HG02870 (cell line): Measurements from ENCODE around the gene NFIB.

Experiments used
- ATAC-seq: cut with Tn5 transposase; IDR thresholded peaks from one replicate; pipeline ENCODE4 v1.9.1; 2021; ENCODE audit warnings: mild to moderate bottlenecking, moderate library complexity; ENCODE audit not compliant: unreplicated experiment

Gene NFIB

GRCh38 chr9:14249527-14249926 is 64.4 kb downstream of the NFIB start:
- ATAC-seq, result no peak

DNA sequence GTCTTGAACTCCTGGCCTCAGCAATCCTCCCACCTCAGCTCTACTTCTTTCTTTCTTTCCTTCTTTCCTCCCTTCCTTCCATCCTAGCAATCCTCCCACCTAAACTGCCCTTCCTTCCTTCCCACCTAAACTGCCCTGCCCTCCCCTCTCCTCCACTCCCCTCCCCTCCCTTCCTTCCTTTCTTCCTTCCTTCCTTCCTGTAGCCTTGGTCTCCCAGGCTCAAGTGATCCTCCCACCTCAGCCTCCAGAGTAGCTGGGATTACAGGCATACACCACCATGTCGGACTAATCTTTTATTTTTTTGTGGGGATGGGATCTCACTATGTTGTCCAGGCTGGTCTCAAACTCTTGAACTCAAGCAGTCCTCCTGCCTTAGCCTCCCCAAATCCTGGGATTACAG is 65.8 kb downstream of the NFIB start:
- no peak for ATAC-seq

DNA sequence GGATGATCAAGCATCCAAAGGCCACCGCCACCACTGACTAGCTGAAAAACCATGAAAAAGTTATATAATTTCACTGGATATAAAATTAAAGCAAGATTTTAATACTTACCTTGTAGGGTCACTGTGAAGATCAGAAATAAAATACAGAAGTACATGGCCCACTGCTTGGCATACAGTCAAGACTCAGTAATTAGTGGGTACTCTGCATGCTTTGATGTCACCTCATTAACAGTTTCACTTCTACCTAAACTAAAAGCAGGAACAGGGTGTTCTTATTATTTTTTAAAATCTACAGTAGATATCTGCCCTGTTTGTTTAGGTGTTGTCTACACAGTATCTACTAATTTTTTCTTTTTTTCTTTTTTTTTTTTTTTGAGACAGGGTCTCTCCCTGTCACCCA is 66.4 kb downstream of the NFIB start:
- no peak for ATAC-seq

GRCh38 chr9:14246951-14247350 is 67.0 kb downstream of the NFIB start:
- no peak for ATAC-seq

GRCh38 chr9:14245901-14246525 is 67.9 kb downstream of the NFIB start:
- no peak for ATAC-seq

DNA sequence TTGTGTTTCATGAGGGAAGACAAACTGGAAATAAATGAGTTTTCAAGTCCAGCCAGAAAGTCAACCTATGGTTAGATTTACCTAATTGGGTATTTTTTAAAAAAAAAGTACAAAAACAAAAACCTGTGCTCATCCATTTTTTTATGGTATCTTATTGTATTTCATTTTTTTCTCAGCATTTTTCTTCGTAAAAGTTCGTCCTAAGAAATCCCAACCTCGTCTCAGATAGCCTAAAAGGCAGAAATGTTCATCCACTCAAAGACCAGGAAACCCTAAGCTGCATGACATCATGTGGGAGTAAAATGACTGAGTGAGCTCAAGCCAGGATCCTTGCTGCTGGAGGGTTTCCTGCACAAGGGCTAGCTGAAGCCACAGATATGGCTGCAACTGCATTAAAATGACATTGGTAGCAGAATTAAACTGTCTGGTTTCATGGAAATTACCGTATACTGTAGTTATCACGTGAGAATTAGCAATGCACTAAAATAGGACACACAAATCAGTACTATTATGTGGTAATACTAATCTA is 70.4 kb downstream of the NFIB start:
- no peak for ATAC-seq

GRCh38 chr9:14242150-14242805 is 71.7 kb downstream of the NFIB start:
- ATAC-seq, result no peak

DNA sequence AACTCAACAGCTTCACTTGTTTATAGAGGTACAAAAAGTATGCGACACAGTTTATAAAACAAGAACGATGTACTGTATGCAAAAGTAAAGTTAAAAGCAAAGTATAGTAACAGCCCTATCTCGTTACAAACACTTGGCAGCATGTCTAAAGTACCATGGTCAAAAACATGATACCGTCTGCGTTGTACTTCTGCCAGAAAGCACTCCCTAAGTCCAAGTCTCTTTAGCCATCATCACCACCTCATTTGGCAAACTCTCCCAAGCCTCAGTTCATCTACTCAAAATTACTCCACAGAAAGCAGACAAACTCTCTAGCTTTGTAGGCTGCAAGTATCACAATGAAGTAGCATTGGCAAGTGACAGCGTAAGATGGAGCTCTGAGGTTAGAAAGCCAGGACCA is 73.4 kb downstream of the NFIB start:
- no peak for ATAC-seq

DNA sequence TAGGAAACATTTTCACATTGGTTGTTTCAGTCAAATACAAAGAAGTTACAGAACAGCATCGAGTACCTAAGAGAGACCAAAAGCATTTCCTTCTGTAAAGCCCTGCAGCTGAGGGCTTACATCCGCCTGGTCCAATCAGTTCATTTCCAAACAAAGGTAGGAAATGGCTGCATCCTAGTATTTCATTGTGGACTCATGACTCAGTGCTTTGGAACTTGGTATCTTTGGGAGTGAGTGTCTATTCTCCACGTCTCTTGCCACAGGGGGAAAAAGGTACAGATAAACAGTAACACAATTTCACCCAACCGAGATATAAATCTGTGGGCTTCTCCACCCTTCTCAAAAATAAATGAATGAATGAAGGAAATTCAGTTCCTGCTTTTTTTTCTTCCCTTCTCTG is 75.4 kb downstream of the NFIB start:
- no peak for ATAC-seq

GRCh38 chr9:14238079-14238478 is 75.9 kb downstream of the NFIB start:
- ATAC-seq, result no peak

- no peak for ATAC-seq
Observed at GRCh38 chr9:14236591-14236990, 77.3 kb downstream of the NFIB start.

DNA sequence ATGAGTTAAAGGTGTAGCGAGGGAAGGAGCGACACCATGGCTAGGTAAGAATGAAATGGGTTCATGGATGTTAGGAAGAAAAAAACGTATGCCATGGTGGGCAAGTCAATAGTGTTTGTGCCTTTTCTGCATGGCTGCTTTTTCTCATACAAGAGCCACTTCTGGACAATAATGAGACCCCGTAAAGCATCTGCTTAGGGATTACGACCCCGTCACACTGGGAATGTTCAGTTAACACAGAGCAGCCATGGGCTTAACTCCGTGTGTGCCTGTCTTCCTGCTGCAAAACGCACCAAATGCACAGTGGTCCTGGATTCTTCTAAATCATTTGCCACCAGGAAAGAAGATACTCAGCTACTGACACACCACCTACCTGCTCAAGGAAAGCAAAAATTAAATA is 81.8 kb downstream of the NFIB start:
- no peak for ATAC-seq

- ATAC-seq, result no peak
Observed at GRCh38 chr9:14231196-14231990, 82.5 kb downstream of the NFIB start.

DNA sequence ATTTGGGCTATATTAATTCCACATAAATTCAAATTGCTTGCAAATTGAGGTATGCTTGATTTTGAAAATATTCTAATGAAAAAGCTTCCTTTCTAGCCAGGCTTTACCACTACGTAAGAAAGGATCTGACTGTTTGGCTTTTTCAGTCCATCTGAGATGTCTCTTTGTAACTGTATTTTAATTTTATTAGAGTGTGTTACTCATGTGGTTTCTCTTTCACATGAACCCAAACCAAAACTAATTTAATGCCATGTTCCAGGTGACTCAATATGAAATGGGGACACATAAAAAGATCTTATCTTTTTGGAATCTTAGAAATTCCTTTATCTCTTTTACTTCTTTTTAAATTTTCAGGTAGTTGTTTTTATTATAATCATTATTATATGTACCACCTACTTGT is 85.3 kb downstream of the NFIB start:
- ATAC-seq, result no peak

- no peak for ATAC-seq
Observed at GRCh38 chr9:14226855-14227532, 86.9 kb downstream of the NFIB start.

DNA sequence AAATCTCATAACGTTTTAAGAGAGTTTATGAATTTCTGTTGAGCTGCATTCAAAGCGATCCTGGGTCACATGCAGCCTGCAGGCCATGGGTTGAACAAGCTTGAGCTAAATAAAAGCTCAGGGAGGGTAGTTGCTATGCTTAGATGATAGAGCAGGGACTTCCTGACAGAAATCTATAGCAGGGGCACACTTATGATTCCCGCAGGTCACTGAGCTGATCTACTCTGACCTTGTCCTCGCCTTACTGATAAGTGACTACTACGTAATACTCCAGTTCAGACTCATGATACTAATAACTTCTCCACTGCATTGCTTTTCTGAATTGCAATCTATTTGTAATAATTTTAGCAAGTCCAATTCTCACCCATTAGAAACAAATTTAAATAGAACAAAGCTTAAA is 90.9 kb downstream of the NFIB start:
- ATAC-seq, result no peak

DNA sequence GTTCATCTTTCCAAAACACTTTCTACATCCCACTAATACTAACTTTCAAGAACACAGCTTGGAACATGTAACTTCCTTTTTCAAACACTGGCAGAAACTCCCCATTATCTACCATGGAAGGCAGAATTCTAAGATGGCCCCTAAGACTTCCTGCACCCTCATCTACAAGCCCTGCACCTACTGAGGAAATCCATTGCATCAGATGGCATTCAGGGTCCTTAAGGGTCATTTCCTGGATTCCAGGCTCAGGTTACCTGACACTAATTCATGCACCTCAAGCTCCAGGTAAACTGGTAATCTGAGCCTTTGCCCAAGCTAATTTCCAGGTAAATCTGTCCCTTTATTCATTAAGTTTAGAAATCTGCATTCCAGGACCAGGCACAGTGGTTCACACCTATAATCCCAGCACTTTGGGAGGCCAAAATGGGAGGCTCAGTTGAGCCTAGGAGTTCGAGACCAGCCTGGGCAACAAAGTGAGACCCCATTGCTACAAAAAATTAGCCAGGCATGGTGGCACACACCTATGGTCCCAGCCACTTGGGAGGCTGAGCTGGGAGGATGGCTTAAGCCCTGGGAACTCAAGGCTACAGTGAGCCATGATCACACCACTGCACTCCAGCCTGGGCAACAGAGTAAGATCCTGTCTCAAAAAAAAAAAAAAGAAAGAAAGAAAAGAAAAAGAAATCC is 91.6 kb downstream of the NFIB start:
- no peak for ATAC-seq

DNA sequence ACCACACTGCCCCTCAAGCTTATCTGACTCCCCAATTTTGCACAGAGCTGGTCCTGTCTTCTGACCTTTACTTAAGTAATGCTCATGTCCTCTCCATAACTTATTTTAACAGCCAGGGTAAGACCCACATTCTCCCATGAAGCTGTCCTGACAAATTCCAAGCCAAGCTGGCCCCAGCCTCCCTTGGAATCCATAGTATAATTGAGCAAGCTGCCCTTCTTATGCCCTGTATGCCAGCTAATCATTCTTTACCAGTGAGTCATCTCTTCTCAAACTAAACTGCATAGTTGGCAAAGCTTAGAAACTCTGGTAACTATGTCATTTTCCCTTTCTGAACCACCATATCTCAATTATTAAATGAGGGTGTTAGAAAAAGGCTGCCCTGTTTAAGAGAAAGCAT is 92.4 kb downstream of the NFIB start:
- no peak for ATAC-seq

DNA sequence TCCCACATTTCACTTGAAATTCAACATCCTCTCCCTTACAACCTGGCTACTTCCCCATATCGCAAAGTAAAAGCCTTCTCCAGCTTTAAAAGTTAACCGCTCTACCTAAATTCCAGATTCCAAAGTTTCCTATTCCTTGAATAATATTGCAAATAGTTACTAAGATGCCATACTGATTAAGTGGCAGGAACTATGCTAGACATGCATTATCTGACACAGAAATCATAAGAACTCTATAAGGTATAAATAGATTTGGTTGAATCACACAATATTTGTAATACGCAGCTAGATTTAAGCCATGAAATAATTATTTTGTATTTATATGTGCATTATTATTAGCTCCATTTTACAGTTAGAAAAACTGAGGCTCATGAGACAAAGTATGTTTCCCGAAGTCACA is 92.8 kb downstream of the NFIB start:
- no peak for ATAC-seq

DNA sequence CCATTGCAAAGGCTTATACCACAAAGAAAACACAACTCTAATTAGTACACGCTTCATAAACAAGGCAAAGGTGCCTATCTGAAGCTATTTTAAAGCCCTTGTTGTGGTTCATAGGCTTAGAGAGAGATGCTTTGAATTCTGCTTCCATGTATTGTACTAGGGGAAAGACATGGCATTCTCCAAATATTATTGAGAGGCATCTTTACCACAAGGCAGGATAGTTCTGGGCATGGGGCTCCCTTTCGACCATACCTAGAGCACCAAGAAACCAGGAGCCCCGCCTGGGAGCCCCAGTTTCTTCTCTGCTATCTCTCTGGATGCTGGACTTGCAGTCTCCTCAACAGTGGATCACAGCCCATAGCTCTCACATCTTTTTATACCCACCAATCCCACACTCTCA is 93.7 kb downstream of the NFIB start:
- ATAC-seq, result no peak

DNA sequence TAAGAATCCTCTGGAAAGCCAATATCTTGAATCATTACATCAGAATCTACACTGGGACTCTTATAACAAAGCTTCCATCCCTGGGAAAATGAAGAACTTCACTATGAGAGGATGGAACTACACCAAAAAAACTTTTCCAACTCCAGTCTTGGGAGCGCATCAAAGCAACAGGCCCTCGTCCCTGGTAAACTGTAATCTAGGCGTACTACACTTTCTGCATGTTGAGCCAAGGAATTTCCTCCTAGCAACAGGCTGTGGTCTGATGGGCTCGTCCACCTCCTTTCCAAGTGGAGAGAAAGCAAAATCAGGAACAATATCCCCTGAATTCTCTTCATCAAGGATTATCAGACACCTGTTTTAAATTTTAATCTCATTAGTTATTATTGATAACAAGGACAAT is 94.1 kb downstream of the NFIB start:
- no peak for ATAC-seq
